Neural cell (in vitro differentiated cells): ENCODE measurements around the gene LRSAM1. TPM values are rescaled to one million over a fixed set of nuclear protein-coding genes. Genes with fewer than 3 reads are reported as not detected.

Experiments
- H2AFZ ChIP-seq: fragments of 200-600, 300-800 bp; sonication (generic), shearing (Covaris generic); 2 replicates; pipeline ENCODE4 v1.6.0; 2014; ENCODE audit warnings: low read depth, mild to moderate bottlenecking, antibody characterized with exemption, low read length, moderate library complexity
- H3F3A ChIP-seq: fragments of 200-600 bp; shearing (Covaris generic); 2 replicates; pipeline ENCODE4 v1.6.1; 2016; ENCODE audit warnings: mild to moderate bottlenecking, moderate library complexity, mixed read lengths, antibody characterized with exemption, low read length; ENCODE audit not compliant: insufficient read depth, poor library complexity, severe bottlenecking
- H3K27ac ChIP-seq: fragments of 200-600, 300-800 bp; sonication (generic), shearing (Covaris generic); 2 replicates; pipeline ENCODE4 v1.5.1; 2014; ENCODE audit warnings: mild to moderate bottlenecking, low read length, moderate library complexity
- H3K27me3 ChIP-seq: fragments of 300-800, 200-600 bp; sonication (generic), shearing (Covaris generic); 2 replicates; pipeline ENCODE4 v1.6.0; 2014; ENCODE audit warnings: mild to moderate bottlenecking, low read depth, low read length, moderate library complexity; ENCODE audit not compliant: insufficient read depth
- H3K36me3 ChIP-seq: fragments of 300-800, 200-600 bp; sonication (generic), shearing (Covaris generic); 2 replicates; pipeline ENCODE4 v1.5.1; 2014; ENCODE audit warnings: mild to moderate bottlenecking, antibody characterized with exemption, low read length, moderate library complexity; ENCODE audit not compliant: insufficient read depth
- H3K4me2 ChIP-seq: fragments of 300-800, 200-600 bp; sonication (generic), shearing (Covaris generic); 2 replicates; pipeline ENCODE4 v1.6.0; 2014; ENCODE audit warnings: mild to moderate bottlenecking, low read length
- H3K4me3 ChIP-seq: fragments of 300-800, 200-600 bp; sonication (generic), shearing (Covaris generic); 2 replicates; pipeline ENCODE4 v1.5.1; 2014; ENCODE audit warnings: mild to moderate bottlenecking, low read length, moderate library complexity
- H3K79me2 ChIP-seq: fragments of 200-600 bp; shearing (Covaris generic); replicated peaks from 2 replicates; pipeline ENCODE4 v1.6.0; 2014; ENCODE audit warnings: mild to moderate bottlenecking, low read length, moderate library complexity; ENCODE audit not compliant: insufficient read depth
- H3K9ac ChIP-seq: fragments of 300-800, 200-600 bp; sonication (generic), shearing (Covaris generic); 2 replicates; pipeline ENCODE4 v1.6.1; 2016; ENCODE audit warnings: mild to moderate bottlenecking, low read length, mixed read lengths
- H3K9me2 ChIP-seq: fragments of 200-600 bp; shearing (Covaris generic); 2 replicates; pipeline ENCODE4 v1.6.1; 2016; ENCODE audit warnings: mild to moderate bottlenecking, low read length, mixed read lengths; ENCODE audit not compliant: insufficient read depth
- H3K9me3 ChIP-seq: fragments of 200-600, 300-800 bp; sonication (generic), shearing (Covaris generic); 2 replicates; pipeline ENCODE4 v1.6.1; 2016; ENCODE audit warnings: mild to moderate bottlenecking, mixed run types, low read length, moderate library complexity, mixed read lengths
- H4K20me1 ChIP-seq: fragments of 200-600 bp; shearing (Covaris generic); 2 replicates; pipeline ENCODE4 v1.6.1; 2016; ENCODE audit warnings: mild to moderate bottlenecking, mixed run types; ENCODE audit not compliant: insufficient read depth
- CTCF ChIP-seq: fragments of 450-650 bp; IDR thresholded peaks from 2 replicates; pipeline ENCODE4 v1.5.1; 2014; ENCODE audit warnings: antibody characterized with exemption, mild to moderate bottlenecking, moderate library complexity; ENCODE audit not compliant: poor library complexity, severe bottlenecking
- EP300 ChIP-seq: fragments of 450-650 bp; conservative IDR thresholded peaks from 2 replicates; pipeline ENCODE4 v1.6.1; 2014; ENCODE audit warnings: antibody characterized with exemption, mild to moderate bottlenecking, moderate library complexity; ENCODE audit not compliant: poor library complexity, severe bottlenecking
- MXI1 ChIP-seq: fragments of 450-650 bp; conservative IDR thresholded peaks from 2 replicates; pipeline ENCODE4 v1.6.1; 2014; ENCODE audit warnings: antibody characterized with exemption, mild to moderate bottlenecking; ENCODE audit not compliant: poor library complexity, severe bottlenecking
- POLR2AphosphoS5 ChIP-seq: IDR thresholded peaks from 2 replicates; pipeline ENCODE4 v1.6.1; 2012
- RAD21 ChIP-seq: fragments of 450-650 bp; conservative IDR thresholded peaks from 2 replicates; pipeline ENCODE4 v1.6.1; 2014; ENCODE audit warnings: antibody characterized with exemption, mild to moderate bottlenecking, moderate library complexity
- TAF1 ChIP-seq: IDR thresholded peaks from 2 replicates; pipeline ENCODE4 v1.6.1; 2012; ENCODE audit warnings: low read depth
- polyA plus RNA-seq: library from polyadenylated mRNA; depleted of rRNA; stranded (reverse); fragments of >200 nt; gene quantifications from 2 replicates; pipeline ENCODE4 v1.2.3, GENCODE V29; 2014
- TF ChIP-seq, protein P1 (sequence below): IDR thresholded peaks from 2 replicates; pipeline ENCODE4 v1.6.1; 2012; ENCODE audit warnings: borderline replicate concordance

LRSAM1 gene
- polyA plus RNA-seq, 1 donor from 2014 or later = 21.6 TPM

- Histone ChIP-seq H3K36me3 (no peaks in the 10 kb centered on the region), H3F3A (no peaks in the 10 kb centered on the region), H4K20me1 (no peaks in the 10 kb centered on the region), H3K4me3 (no peak overlapping the region), H3K9ac (no peak overlapping the region), H3K27ac (no peak overlapping the region), H3K9me3 (no peaks in the 10 kb centered on the region), H3K4me2 (no peak overlapping the region), H3K79me2 (no peaks in the 10 kb centered on the region), H3K27me3 (no peaks in the 10 kb centered on the region), H2AFZ (no peak overlapping the region), H3K9me2 (no peaks in the 10 kb centered on the region)
- TF ChIP-seq, protein P1, sequence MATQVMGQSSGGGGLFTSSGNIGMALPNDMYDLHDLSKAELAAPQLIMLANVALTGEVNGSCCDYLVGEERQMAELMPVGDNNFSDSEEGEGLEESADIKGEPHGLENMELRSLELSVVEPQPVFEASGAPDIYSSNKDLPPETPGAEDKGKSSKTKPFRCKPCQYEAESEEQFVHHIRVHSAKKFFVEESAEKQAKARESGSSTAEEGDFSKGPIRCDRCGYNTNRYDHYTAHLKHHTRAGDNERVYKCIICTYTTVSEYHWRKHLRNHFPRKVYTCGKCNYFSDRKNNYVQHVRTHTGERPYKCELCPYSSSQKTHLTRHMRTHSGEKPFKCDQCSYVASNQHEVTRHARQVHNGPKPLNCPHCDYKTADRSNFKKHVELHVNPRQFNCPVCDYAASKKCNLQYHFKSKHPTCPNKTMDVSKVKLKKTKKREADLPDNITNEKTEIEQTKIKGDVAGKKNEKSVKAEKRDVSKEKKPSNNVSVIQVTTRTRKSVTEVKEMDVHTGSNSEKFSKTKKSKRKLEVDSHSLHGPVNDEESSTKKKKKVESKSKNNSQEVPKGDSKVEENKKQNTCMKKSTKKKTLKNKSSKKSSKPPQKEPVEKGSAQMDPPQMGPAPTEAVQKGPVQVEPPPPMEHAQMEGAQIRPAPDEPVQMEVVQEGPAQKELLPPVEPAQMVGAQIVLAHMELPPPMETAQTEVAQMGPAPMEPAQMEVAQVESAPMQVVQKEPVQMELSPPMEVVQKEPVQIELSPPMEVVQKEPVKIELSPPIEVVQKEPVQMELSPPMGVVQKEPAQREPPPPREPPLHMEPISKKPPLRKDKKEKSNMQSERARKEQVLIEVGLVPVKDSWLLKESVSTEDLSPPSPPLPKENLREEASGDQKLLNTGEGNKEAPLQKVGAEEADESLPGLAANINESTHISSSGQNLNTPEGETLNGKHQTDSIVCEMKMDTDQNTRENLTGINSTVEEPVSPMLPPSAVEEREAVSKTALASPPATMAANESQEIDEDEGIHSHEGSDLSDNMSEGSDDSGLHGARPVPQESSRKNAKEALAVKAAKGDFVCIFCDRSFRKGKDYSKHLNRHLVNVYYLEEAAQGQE = no peak
- TF ChIP-seq RAD21 (no peak), CTCF (no peak), TAF1 (no peak), MXI1 (no peak)
Measured at GRCh38 chr9:127482662-127483061, 31.4 kb downstream of the LRSAM1 start.

DNA sequence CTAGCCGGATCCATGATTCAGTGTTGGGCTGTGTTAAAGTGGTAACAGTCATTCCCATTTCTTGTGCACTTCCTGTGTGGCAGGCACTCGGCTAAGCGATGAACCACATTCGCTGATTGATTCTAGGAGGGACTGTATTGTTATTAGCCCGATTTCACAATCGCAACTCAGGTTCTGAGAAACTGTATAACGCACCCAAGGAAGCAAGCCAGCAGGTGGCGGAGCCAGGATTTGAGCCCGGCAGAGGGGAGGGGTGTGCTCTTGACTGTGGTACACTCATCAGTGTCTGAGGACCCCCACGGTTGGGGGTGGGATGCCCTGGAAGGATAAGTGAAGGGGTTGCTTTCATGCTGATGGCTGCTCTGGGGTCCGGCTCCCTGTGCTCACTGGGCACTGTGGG, 34.7 kb downstream of the LRSAM1 start:
- no peaks in the 10 kb centered on the region for H3K79me2 ChIP-seq
- no peaks in the 10 kb centered on the region for H4K20me1 ChIP-seq
- H3K4me2 ChIP-seq = no peak overlapping the region
- no peaks in the 10 kb centered on the region for H3K9me2 ChIP-seq
- H3K36me3 ChIP-seq = no peaks in the 10 kb centered on the region
- H3F3A ChIP-seq = no peaks in the 10 kb centered on the region
- H3K4me3 ChIP-seq = no peak overlapping the region
- no peak overlapping the region for H3K9ac ChIP-seq
- TF ChIP-seq MXI1 (no peak), POLR2AphosphoS5 (no peak), CTCF (no peak), EP300 (no peak)
- H3K9me3 ChIP-seq = no peaks in the 10 kb centered on the region
- no peak overlapping the region for H3K27ac ChIP-seq
- no peaks in the 10 kb centered on the region for H3K27me3 ChIP-seq
- H2AFZ ChIP-seq = no peak overlapping the region
